Measurements from ENCODE around the gene NME8. TPM values are rescaled to one million over a fixed set of nuclear protein-coding genes. Genes with fewer than 3 reads are reported as not detected.

Gene NME8
- total RNA-seq, 1 donor from 2014 or later, result not detected

- no peak overlapping the region for H3K9ac ChIP-seq (ENCODE audit: low read length)
- H3K79me2 ChIP-seq (ENCODE audit: insufficient read depth, low read length), result no peaks in the 10 kb centered on the region
- Mint-ChIP-seq H3K4me1 (ENCODE audit: low read depth, unreplicated experiment) (no peaks in the 10 kb centered on the region), H3K9me3 (ENCODE audit: unreplicated experiment) (no peaks in the 10 kb centered on the region), H3K27ac (ENCODE audit: unreplicated experiment) (no peak overlapping the region), H3K27me3 (ENCODE audit: low read depth, unreplicated experiment) (no peaks in the 10 kb centered on the region), H3K4me3 (ENCODE audit: unreplicated experiment) (no peak overlapping the region), H3K36me3 (ENCODE audit: low read depth, unreplicated experiment) (no peaks in the 10 kb centered on the region)
- no peak overlapping the region for H3K4me2 ChIP-seq (ENCODE audit: low read length)
- no peak overlapping the region for H2AFZ ChIP-seq (ENCODE audit: low read depth, low read length)
- TF ChIP-seq EZH2 (IDR thresholded peaks at IDR 0.05; ENCODE audit: insufficient read depth, low read length) (no peak), CTCF (IDR thresholded peaks at IDR 0.05; ENCODE audit: insufficient read depth, low read depth, low read length) (no peak)
- no peak overlapping the region for H3K4me3 ChIP-seq (ENCODE audit: insufficient read depth, low read depth, low read length)
- no peak overlapping the region for H3K27ac ChIP-seq (ENCODE audit: low read depth, low read length)
- H4K20me1 ChIP-seq (ENCODE audit: insufficient read depth, low read length), result no peaks in the 10 kb centered on the region
- no peaks in the 10 kb centered on the region for H3K4me1 ChIP-seq (ENCODE audit: insufficient read depth, low read length)
- no peaks in the 10 kb centered on the region for H3K36me3 ChIP-seq (ENCODE audit: insufficient read depth, low read length)
- DNase-seq (ENCODE audit: low read depth) (no peak), FAIRE-seq (no peak)
- no peaks in the 10 kb centered on the region for H3K27me3 ChIP-seq (ENCODE audit: insufficient read depth, low read length)
- H3K9me3 ChIP-seq (ENCODE audit: insufficient read depth, low read depth, low read length), result no peaks in the 10 kb centered on the region
Measured at GRCh38 chr7:37815671-37816371, 32.6 kb upstream of the NME8 start.

- H3K27ac Mint-ChIP-seq (ENCODE audit: unreplicated experiment), result no peak overlapping the region
- Histone ChIP-seq H3K27me3 (ENCODE audit: insufficient read depth, low read length) (no peaks in the 10 kb centered on the region), H3K36me3 (ENCODE audit: insufficient read depth, low read length) (no peaks in the 10 kb centered on the region), H3K27ac (ENCODE audit: low read depth, low read length) (no peak overlapping the region), H4K20me1 (ENCODE audit: insufficient read depth, low read length) (no peaks in the 10 kb centered on the region), H3K4me1 (ENCODE audit: insufficient read depth, low read length) (no peaks in the 10 kb centered on the region), H3K4me2 (ENCODE audit: low read length) (no peak overlapping the region), H3K4me3 (ENCODE audit: insufficient read depth, low read depth, low read length) (no peak overlapping the region), H3K79me2 (ENCODE audit: insufficient read depth, low read length) (no peaks in the 10 kb centered on the region), H2AFZ (ENCODE audit: low read depth, low read length) (no peak overlapping the region), H3K9ac (ENCODE audit: low read length) (no peak overlapping the region), H3K9me3 (ENCODE audit: insufficient read depth, low read depth, low read length) (no peaks in the 10 kb centered on the region)
- no peaks in the 10 kb centered on the region for H3K27me3 Mint-ChIP-seq (ENCODE audit: low read depth, unreplicated experiment)
- no peak overlapping the region for H3K4me3 Mint-ChIP-seq (ENCODE audit: unreplicated experiment)
- H3K4me1 Mint-ChIP-seq (ENCODE audit: low read depth, unreplicated experiment), result no peaks in the 10 kb centered on the region
- TF ChIP-seq CTCF (IDR thresholded peaks at IDR 0.05; ENCODE audit: insufficient read depth, low read depth, low read length) (no peak), EZH2 (IDR thresholded peaks at IDR 0.05; ENCODE audit: insufficient read depth, low read length) (no peak)
- H3K36me3 Mint-ChIP-seq (ENCODE audit: low read depth, unreplicated experiment), result no peaks in the 10 kb centered on the region
- no peak for DNase-seq (ENCODE audit: low read depth)
- FAIRE-seq, result no peak
- no peaks in the 10 kb centered on the region for H3K9me3 Mint-ChIP-seq (ENCODE audit: unreplicated experiment)
Measured at GRCh38 chr7:37816922-37817590, 31.3 kb upstream of the NME8 start.

DNA sequence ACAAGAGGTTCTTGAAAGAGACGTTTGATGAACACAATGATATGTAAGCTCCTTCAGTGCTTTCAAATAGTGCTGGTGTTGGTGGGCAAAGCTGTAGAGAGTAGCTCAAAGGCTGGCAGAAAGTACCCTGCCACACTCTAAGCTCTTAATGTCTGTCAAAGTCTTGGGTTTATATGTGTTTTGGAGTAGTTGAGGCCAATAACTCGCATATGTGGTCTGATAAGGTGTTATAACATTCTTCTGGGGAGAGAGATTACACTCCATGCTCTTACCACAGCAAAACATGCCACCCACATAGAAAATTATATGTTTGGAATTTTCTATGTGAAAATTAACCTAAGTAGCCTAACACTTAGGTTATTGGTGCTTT, 30.8 kb upstream of the NME8 start:
- Histone ChIP-seq H3K27ac (ENCODE audit: low read depth, low read length) (no peak overlapping the region), H3K36me3 (ENCODE audit: insufficient read depth, low read length) (no peaks in the 10 kb centered on the region), H3K79me2 (ENCODE audit: insufficient read depth, low read length) (no peaks in the 10 kb centered on the region), H3K9me3 (ENCODE audit: insufficient read depth, low read depth, low read length) (no peaks in the 10 kb centered on the region), H3K4me3 (ENCODE audit: insufficient read depth, low read depth, low read length) (no peak overlapping the region), H3K9ac (ENCODE audit: low read length) (no peak overlapping the region), H4K20me1 (ENCODE audit: insufficient read depth, low read length) (no peaks in the 10 kb centered on the region), H2AFZ (ENCODE audit: low read depth, low read length) (no peak overlapping the region), H3K4me2 (ENCODE audit: low read length) (no peak overlapping the region), H3K4me1 (ENCODE audit: insufficient read depth, low read length) (no peaks in the 10 kb centered on the region), H3K27me3 (ENCODE audit: insufficient read depth, low read length) (no peaks in the 10 kb centered on the region)
- no peaks in the 10 kb centered on the region for H3K9me3 Mint-ChIP-seq (ENCODE audit: unreplicated experiment)
- H3K27ac Mint-ChIP-seq (ENCODE audit: unreplicated experiment), result no peak overlapping the region
- H3K36me3 Mint-ChIP-seq (ENCODE audit: low read depth, unreplicated experiment), result no peaks in the 10 kb centered on the region
- H3K4me1 Mint-ChIP-seq (ENCODE audit: low read depth, unreplicated experiment), result no peaks in the 10 kb centered on the region
- H3K27me3 Mint-ChIP-seq (ENCODE audit: low read depth, unreplicated experiment), result no peaks in the 10 kb centered on the region
- no peak overlapping the region for H3K4me3 Mint-ChIP-seq (ENCODE audit: unreplicated experiment)
- FAIRE-seq (no peak), DNase-seq (ENCODE audit: low read depth) (no peak)
- TF ChIP-seq CTCF (IDR thresholded peaks at IDR 0.05; ENCODE audit: insufficient read depth, low read depth, low read length) (no peak), EZH2 (IDR thresholded peaks at IDR 0.05; ENCODE audit: insufficient read depth, low read length) (no peak)
